Measurements from ENCODE around the gene TXNDC11.

The TXNDC11 gene

DNA sequence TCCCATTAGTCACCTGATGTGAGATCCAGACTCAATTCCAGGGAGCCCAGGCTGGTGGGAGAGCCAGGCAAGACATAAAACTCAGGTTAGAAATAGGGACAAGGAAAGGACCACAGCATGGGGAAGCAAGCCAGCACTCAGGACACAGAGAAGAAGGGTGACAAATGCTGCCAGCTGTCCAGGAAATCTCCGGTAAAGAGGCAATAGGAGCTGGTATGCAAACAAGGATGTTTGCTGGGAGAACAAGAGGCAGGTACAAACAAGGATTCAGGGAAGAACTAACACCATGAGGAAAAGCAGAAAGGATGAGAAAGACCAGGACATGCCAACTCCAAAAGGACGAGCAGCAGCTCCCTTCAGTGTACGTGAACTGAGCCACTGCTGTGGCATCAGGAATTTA, 10.2 kb upstream of the TXNDC11 start:
- no peak for DNase-seq

DNA sequence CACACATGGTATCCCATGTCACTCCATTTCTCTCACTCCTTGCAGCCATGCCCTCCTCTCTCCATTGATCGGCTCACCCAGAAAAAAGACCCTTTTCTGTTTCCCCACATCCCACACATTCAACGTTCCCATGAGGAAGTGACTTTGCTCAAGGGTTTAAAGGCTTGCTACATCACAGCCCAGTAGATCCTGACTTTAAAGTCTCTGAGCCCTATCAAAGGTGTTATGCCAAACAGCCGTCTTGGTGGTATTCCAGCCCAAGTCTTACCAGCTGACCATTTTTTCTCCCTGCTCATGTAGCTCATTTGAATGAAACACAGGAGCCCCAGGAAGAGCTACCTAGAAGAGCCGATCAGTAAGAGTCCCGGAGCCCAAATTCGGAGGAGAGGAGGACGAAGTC, 7.4 kb upstream of the TXNDC11 start:
- no peak for DNase-seq

DNA sequence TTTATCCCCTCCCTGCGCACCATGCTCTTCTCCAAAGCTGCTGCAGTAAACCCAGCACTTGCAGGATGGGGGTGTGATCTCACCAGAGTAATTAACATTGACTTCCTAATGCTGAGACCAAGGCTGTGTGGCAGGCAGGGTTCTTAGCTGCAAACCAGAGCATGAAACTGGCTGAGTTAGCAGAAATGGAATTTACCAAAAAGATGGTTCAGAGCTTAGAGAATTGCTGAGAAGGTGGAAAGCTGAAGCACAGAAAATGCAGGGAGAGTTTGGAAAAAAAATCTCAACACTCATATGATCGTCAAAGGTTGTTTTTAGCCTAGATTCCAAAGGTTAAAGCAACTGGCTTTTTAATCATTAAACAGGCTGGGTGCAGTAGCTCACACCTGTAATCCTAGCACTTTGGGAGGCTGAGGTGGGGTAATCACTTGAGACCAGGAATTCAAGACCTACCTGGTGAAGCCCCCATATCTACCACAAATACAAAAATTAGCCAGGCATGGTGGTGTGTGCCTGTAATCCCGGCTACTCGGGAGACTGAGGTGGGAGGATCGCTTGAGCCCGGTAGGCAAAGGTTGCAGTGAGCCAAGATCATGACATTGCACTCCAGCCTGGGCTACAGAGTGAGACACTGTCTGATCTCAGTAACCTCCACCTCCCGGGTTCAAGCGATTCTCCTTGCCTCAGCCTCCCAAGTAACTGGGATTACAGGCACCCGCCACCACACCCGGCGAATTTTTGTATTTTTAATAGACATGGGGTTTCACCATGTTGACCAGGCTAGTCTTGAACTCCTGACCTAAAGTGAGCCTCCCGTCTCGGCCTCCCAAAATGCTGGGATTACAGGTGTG, 6.0 kb upstream of the TXNDC11 start:
- DNase-seq: no peak

DNA sequence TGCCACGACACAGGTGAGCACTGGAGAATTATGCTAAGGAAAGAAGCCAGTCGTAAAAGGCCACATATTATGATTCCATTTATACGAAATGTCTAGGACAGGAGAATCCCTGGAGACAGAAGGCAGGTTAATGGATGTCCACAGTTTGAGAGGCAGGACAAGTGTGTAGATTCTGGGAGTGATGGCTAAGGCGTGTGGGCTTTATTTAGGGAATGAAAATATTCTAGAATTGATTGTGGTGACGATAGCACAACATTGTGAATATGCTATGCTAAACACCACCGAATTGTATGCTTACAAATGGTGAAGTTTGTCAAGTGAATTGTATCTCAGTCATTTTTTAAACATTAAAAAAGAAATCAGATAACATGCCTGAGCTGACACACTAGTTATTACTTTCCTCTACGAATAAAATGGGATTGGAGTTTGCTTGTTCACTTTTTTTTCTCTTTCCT, 5.3 kb upstream of the TXNDC11 start:
- no peak for DNase-seq

DNA sequence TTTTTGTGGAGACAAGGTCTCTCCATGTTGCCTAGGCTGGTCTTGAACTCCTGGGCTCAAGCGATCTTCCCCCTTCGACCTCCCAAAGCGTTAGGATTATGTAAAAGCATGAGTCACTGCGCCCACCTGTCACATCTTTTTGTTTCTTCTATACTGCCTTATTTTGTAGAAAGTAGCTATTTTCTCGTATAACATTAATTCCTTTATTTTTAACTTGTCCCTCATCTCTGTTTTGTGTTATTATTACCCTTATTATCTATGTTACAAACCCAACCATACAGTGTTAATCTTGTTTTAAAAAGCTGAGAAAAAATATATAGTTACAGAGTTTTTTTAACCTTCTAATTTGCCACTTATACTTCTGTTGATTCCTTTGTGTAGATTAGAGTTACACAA, 1.4 kb upstream of the TXNDC11 start:
- DNase-seq: no peak

DNA sequence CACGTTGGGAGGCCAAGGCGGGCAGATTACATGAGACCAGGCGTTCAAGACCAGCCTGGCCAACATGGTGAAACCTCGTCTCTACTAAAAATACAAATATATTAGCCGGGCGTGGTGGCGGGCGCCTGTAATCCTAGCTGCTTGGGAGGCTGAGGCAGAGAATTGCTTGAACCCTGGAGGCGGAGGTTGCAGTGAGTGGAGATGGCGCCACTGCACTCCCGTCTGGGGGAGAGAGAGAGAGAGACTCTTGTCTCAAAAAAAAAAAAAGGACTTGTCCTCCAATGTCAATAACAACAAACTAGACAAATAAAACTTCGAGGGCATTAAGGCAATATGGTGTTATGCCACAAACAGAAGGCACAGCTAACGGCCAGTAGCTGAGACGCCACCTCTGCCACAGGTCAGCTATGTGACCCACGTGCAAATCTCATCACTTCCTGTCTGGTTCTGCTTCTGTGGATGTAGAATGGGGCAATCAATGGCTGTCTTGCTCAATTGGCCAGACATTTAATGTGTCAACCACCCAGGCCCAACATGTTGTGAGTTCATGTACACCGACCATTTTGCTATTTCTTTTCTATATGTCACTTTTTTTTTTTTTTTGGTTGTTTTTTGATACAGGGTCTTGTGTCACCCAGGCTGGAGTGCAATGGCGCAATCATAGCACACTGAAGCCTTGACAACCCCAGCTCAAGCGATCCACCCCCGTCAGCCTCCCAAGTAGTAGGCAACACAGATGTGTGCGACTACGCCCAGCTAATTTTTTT, 834 bp upstream of the TXNDC11 start:
- peak; percentile 64 for DNase-seq

DNA sequence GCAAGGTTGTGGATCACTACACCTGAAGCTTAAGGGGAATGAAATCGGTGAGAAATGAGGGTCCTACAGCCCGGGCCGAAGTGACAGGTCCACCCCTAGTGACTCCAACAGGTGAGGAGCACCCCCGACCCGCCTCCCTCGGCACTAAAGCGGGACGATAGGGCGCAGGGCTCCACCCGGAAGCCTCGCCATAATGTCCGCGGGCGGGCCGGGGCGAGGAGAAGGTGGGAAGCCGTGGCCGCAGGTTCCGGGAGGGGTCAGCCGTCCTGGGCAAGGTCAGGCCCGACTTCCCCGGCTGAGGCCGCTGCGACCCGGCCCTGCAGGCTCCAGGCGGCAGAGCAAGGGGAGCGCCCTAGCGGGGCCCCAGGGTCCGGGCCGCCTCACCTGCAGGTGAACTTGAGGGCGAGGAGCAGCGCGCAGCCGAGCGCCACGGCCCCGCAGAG, 543 bp downstream of the TXNDC11 start:
- peak; percentile 80 for DNase-seq

DNA sequence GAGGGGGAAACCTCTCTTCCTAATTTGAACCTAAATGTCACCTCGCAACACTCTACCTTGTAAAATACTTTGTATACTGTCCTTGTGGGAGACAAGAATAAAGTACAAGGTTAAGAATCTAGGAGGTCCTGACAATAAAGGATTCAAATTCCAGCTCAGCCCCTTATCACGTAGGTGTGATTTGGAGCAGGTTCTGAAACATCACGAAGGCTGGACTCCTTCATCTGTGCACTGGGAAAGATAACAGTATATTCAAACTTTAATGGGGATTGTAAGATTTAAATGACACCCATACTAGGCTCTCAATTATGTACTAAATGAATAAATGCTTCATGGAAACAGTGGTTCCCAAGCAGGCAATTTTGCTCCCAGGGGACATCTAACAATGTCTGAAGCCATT, 2.1 kb downstream of the TXNDC11 start:
- DNase-seq: no peak

DNA sequence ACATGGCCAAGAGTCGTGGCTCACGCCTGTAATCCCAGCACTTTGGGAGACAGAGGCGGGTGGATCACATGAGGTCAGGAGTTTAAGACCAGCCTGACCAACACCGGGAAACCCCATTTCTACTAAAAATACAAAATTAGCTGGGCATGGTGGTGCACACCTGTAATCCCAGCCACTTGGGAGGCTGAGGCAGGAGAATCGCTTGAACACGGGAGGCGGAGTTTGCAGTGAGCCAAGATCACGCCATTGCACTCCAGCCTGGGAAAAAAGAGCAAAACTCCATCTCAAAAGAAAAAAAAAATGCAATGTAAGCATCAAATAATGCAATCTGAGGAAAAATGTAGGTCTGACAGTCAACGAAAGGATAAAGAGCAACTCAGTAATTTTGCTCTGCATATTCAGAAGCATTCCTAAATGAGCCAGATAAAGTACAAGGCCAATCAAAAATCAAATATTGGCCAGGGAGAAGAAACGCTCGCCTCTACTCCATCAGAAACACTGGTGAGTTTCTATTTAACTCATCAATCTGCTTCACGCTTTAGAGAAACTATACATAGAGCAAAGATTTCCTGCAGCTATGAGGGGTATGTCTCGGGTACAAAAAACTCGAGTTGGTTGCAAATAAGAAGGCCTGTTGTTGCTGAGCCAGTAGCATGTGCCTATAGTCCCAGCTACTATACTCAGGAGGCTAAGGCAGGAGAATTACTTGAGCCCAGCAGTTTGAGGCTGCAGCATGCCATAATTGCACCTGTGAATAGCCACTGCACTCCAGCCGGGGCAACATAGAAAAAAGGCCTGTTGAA, 3.7 kb downstream of the TXNDC11 start:
- DNase-seq: no peak

DNA sequence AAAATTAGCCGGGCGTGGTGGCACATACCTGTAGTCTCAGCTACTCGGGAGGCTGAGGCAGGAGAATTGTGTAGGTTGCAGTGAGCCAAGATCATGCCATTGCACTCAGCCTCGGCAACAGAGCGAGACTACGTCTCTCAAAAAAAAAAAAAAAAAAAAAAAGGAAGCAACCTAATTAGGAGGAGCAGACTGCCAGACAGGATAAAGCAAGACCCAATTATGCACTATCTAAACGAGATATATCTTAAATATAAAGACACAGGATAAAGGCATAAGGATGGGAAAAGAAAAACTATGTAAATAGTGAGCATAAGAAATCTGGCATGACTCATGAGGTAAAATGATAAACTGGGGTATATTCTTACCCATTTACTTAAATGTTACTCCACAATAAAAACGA, 4.9 kb downstream of the TXNDC11 start:
- no peak for DNase-seq

DNA sequence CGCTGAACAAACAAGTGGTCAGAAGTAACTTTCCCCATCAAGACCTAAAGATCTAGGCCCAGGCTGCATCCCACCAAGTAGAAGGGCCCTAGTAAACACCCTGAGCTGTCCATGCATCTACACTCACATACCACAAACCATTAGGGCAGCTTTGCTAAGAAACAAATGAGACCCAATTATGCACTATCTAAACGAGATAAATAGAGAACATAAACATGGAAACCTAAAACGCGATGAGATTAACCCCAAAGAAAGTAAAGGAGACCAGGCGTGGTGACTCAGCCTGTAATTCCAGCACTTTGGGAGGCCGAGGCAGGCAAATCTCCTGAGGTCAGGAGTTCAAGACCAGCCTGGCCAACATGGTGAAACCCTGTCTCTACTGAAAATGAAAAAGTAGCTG, 5.8 kb downstream of the TXNDC11 start:
- DNase-seq: peak; percentile 9

DNA sequence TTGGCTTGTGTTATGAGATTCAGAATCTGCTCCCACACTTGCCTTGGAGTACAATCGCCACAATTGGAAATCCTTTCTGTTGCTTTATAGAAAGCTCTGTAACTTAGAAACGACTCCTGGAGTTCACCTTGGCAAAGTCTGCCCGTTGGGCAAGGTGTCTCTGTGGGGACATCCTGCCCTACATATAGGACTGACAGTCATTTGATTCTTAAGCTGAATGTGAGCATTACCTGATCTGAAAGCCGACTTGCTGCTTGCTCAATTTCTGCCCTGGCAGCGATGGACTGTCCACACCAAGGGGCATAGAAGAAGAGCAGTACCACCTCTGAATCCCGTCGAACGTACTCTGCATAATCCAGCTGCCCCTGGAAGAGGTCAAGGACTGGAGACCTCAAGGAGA, 6.9 kb downstream of the TXNDC11 start:
- peak; percentile 40 for DNase-seq

DNA sequence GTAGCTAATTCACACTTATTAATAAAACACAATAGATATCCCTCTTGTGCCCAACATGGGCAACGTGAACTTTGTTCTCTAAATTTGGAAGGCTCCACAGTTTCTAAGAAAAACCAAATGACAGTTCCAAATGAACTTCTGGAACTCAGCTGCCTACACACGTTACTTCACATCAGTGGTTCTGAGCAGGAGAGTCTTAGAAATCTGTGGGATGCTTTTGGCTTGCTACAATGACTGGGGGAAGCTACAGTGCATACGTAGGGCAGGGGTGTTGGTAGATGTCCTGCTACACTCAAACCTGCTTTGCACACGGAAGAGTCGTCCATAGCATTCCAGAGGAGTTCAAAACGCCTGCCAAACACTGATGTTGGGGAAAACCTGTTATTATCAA, 8.0 kb downstream of the TXNDC11 start:
- peak; percentile 49 for DNase-seq

DNA sequence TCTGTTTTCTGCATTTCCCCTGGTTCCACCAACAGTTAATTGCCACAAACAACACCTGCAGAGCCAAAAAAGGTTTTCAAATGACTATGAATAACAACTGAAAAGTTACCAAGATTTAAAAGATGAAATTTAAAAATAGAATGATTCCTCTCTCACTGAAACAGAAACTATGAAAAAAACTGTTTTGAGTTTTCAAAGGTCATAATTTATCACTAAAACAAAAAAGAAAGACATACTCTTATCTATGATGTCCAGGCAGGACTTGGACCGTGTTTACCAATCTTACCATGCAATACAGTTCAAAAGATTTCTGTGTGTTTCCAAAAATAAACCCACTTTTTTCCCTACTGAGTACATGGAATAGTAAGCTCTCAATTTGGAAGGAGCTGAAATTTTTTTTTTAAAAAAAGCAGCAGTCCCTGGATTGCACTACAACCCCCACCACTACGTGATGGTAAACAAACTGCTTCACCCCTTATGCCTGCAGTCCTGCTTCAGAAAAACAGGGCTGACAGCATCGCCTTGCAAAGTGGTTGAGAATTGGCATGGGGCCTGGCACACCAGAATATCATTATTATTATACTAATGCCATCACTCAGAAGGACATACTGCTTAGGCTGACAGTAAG, 8.5 kb downstream of the TXNDC11 start:
- DNase-seq: peak; percentile 7

DNA sequence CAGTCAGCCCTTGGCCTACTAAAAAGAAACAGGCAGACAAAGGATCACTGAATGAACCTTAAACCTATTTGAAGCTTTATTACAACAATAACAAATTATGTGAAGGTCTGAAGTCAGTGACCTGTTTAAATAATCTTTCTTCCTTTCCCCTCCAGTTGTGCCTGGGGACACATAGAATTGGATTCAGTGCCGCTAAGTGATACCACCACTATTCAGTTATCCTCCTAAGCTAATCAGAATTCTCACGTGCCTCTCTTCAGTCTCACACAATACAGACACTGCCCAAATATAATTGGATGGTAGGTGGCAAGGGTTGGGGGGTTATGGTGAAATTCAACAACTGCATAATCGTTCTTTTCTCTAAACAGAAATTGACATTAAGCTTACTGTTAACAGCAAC, 11.4 kb downstream of the TXNDC11 start:
- DNase-seq: no peak

DNA sequence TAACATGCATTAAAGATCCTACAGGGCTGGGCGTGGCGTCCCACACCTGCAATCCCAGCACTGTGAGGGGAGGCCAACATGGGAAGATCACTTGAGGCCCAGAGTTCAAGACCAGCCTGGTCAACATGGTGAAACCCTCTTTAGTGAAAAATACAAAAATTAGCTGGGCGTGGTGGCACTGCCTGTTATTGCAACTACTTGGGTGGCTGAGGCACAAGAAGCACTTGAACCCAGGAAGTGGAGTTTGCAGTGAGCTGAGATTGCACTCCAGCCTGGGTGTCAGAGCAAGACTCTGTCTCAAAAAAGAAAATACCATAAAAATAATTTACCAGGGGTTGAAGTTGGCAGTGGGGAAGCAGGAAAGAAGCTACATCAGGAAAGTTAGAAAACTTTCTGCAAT, 12.9 kb downstream of the TXNDC11 start:
- DNase-seq: peak; percentile 21

DNA sequence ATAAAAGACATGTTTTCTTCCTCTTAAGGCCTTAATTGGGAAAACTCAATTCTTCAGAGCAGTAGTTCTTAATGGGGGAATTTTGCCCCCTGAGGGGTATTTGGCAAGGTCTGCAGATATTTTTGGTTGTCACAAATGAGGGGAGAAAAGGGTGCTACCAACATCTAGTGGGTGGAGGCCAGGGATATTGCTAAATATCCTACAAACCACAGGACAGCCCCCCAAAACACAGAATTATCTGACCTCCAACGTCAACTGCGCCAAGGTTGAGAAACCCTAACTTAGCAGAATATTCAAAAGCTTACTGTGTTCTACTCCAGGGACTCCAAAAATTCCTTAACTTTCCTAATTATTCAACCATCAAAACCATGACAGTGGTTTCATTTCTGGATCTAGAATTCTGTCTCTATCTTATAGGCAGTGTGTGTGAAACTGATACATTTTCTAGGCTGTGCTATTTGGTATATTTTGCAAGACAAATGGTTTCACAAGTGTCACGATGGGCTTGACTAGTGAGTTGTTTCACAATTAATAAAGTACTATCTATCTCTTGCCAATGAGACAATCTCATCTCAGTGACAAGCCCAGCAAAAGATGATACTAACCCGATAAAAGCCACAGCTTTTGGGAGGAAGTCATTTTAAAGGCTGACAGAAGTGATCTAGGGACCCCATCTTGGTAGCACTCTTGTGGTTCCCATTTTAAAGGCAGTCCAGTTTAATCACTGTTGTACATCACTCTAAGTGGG, 14.7 kb downstream of the TXNDC11 start:
- DNase-seq: no peak

DNA sequence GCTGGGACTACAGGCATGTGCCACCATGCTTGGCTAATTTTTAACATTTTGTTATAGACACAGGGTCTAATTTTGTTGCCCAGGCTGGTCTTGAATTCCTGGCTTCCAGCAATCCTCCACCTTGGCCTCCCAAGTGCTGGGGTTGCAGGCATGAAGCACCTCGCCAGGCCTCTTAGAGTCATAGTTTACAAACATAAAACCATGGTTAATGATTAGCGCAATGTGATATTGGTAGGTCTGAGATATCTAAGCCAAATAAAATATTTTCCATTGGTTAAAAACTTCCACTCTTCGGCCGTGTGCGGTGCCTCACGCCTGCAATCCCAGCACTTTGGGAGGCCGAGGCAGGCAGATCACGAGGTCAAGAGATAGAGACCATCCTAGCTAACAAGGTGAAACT, 16.6 kb downstream of the TXNDC11 start:
- no peak for DNase-seq

DNA sequence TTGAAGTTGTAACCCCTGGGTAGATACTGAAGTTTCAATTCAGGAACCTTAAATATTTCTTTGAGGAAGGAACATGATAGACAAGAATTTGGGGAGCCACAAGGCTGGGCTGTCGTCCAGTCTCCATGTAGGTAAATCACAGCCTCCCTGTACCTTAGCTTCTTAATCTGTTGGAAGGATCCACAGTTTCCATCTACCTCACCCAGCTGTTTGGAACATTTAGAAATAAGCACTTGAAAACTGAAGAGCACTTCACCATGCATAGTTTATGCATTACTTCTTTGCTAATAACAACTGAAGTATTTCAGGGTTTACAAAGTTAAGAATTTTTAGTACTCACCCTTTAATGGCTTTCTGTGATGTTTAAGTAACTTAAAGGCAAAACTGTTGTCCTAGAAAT, 17.2 kb downstream of the TXNDC11 start:
- DNase-seq: no peak

DNA sequence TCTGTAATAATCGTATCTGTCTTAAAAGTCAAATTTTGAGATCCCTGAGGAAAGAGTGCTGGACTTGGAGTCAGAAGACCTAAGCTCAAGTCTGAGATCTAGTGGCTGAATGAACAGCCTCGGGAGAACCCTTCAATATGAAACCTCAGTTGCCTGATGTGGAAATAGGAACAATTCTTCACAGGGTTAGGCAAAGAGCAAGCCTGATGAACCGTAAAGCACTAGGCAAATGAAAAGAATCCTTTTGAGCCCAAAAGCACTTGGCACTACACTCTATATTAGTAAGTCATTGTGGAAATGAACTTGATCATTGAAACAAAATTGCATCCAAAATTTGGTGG, 20.2 kb downstream of the TXNDC11 start:
- DNase-seq: no peak

DNA sequence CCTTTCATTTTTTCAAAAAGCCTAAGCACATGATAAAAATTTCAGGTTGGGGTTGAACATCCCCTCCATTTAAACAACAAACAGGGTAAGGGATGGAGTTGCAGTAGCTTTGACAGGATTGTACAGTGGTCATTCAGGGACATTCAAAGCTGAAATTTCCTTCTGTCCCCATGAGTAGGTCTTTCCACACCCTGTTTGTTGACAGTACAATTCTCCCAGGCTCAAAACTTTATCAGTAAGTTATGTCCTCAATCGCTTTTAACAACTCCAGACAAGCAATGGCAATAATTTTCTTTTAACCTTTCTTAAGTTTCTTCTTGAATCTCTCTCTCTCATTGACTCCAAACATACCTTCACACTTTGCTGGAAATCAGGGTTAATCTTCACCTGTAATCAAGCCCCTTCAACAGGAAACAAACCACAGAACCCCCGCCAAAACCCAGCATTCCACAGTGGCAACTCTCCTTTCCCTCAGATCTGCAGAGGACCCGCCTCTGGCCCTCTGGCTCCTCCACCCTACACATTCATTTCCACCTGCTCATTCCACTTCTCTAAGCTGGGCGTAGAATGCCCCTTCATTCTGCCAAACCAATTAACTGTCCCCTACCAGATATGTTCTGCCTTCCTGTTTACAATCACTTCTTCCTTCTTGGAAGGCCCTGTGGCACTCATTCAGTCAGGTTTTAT, 20.7 kb downstream of the TXNDC11 start:
- no peak for DNase-seq

DNA sequence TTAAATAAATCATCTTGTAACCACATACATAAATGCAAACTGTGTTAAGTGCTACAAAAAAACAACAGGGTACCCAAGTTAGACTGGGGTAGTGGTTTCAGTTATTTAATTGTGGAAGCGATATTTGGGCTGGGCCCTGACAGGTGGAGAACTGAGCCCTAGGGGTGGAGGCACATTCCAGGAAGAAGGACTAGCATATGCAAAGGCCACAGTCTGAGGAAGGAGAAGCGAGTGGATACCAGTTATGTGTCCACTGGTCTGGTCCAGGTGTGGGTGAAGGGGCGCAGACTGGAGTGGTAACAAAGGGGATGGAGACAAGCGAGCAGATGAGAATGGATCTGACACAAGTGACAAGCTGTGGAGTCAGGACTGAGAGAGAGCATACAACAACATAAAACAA, 22.9 kb downstream of the TXNDC11 start:
- DNase-seq: no peak

Measured in activated CD8-positive, alpha-beta memory T cell treated with anti-CD3 and anti-CD28 coated beads for 24 hours (primary cell).